GM18508 (cell line): ENCODE data around the gene TUBA3E.
"Not testable (repeated sequence)": the region's sequence is repeated elsewhere in the genome, so short reads cannot be mapped to it uniquely, and the experiment has no call there.

ENCODE experiments used
- ATAC-seq: cut with Tn5 transposase; IDR thresholded peaks from one replicate; pipeline ENCODE4 v1.9.1; 2021; ENCODE audit warnings: moderate number of reproducible peaks; ENCODE audit not compliant: insufficient read depth, unreplicated experiment

The TUBA3E gene

DNA sequence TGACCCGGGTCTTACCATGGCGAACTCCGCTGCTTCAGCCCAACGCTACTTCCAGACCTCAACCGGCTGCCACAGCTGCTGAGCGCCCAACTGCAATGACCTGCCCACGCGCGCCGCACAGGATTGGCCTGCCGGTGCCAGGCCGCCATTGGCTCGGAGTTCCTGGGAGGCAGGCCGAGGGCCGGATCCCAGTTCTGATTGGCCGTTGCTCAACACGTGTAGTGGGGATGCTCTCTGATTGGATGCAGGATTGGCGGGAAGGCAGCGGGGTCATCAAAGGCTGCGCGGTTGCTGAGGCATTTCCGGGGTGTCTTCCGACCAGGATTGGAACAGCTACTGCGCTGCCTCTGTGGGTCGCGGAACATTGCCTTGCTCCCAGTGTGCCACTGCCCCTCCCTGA is at the start of gene TUBA3E:
Gene TUBA3E, minus strand, starts transcription at position 97 of the 400 bp plus-strand sequence. Its CDS starts 79 bp downstream, at position 18.
- no peak for ATAC-seq

DNA sequence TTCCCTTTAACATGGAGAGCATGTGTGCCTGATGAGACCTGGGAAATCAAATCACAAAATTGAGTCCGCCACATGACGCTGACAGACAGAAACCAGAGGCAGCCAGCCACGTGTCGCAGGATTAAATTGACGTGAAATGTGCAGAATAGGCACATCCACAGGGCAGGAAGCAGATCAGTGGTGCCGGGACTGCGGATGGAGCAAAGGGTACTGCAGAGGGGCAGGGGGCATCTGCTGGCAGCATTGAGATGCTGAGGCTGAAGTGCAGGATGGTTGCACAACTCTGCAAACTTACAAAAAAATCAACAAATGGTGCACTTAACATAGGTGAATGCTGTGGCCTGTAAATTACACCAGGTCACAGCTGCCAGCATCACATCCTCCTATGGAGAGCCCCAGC is 48.2 kb upstream of the TUBA3E start:
- no peak for ATAC-seq

DNA sequence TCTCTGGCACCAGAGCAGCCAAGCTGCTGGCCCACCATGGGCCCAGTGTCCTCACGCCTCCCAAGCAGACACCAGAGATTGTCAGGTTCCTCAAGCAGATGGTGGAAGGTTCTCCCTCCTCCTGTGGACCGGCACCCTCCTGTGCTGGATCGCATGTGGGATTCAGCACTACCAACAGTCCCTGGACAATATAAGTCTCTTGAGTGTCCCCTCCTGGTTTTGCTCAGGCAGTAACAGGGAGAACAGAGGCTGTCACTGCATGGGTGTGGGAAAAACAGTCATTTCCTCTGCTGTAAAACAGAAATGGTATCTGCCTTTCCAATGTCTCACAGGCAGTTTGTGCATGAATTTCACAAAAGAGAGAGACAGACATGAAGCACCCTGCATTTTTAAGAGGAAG is 47.7 kb upstream of the TUBA3E start:
- ATAC-seq: no peak

DNA sequence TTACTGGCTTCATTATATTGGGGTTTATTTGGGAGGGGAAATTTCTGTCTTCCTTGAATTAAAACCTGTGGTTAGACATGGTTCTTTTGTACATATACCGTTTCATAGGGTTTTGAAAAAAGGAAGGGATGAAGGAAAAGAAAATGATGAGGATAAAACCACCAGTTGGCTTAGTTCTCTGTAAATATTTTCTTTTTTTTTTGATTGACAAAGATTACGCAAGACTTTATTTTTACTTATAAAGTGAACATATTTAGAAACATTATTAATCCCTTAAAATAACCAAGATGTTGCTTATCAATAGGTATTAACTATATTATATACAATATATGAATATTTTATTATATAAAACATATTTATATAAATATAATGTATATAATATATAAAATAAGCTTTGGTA is 45.1 kb upstream of the TUBA3E start:
- no peak for ATAC-seq

DNA sequence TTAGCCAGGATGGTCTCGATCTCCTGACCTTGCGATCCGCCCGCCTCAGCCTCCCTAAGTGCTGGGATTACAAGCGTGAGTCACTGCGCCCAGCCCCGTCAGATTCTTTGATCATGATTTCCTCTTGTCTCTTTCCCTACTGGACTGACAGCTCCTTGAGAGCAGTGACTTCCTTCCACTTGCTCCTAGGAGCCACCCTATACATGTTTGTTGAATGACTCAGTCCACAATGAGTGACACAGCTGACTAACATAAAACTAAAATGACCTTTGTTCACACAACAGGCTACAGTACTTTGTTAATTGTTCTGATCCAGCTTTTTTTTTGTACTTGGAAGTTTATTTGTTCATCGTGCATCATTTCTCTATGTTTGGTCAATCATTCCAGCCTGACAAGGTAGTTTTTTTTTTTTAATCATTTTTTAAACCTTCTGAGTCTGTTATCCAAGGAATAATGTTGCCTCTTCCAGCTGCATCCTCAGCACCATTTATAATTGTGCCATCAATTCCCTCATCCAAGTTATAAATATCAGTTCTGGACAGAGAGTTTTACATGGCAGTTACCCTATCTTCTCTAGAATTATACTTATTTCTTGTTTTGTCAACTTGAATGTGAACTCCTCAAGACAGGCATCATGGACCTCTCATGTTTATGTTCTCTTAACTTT is 42.9 kb upstream of the TUBA3E start:
- no peak for ATAC-seq

DNA sequence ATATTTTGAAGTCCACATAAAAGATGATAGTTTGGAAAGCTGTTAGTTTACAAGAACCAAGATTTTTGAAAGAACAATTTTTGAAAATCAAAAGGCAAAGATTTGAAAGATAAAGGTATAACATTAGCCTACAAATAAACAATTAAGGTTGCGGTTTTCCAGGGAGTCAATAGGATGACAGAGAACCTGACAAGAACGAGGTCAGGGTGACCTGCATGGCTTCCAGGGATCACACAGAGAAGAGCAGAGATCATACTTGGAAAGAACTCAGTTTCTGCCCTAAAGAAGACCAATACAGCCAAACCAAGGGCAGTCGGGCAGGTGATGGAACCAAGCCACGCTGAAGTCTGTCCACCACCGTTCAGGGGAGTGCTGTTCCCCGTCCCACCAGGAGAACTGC is 41.3 kb upstream of the TUBA3E start:
- not testable (repeated sequence) for ATAC-seq

DNA sequence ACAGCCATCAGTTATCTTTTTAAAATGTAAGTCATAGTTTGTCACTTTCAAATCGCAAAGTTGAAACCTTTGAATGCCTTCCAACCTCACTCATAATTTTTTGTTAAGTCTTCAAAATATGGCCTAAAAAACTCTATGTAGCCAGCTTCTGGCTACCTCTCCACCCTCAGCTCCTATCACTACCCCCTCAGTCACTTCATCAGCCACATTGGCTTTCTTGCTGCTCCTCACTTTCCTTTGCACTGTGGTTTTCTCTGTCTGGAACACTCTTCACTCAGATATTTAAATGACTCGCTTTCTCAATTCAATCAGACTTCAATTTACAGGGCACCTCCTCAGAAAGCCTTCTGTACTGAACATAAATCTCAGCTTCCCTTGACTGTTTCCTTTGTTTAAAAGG is 34.8 kb upstream of the TUBA3E start:
- ATAC-seq: not testable (repeated sequence)

DNA sequence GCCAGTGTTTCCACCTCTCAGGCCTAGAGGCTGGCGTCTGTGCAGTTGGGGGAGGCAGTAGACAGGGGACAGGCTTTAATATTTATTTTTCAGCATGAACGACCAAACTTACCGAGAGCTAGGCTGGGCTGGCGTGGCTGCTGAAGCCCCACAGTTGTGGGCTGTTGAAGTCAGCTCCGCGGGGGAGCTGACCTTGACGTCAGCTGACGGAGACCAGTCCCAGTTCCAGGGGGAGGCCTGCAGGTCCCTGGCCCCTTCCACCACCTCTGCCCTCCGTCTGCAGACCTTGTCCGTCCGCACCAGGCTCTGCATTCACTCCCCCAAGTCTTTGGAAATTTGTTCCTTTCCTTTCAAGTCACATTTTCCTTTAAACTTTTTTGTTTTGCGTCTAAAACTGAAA is 33.4 kb upstream of the TUBA3E start:
- ATAC-seq: no peak

DNA sequence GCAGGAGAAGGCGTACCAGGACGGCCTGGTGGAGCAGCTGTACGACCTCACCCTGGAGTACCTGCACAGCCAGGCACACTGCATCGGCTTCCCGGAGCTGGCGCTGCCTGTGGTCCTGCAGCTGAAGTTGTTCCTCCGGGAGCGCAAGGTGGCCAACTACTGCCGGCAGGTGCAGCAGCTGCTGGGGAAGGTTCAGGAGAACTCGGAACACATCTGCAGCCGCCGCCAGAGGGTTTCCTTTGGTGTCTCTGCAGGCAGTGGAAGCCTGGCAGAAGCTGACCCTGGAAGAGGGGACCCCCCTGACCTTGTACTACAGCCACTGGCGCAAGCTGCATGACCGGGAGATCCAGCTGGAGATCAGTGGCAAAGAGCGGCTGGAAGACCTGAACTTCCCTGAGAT is 32.7 kb upstream of the TUBA3E start:
- not testable (repeated sequence) for ATAC-seq

DNA sequence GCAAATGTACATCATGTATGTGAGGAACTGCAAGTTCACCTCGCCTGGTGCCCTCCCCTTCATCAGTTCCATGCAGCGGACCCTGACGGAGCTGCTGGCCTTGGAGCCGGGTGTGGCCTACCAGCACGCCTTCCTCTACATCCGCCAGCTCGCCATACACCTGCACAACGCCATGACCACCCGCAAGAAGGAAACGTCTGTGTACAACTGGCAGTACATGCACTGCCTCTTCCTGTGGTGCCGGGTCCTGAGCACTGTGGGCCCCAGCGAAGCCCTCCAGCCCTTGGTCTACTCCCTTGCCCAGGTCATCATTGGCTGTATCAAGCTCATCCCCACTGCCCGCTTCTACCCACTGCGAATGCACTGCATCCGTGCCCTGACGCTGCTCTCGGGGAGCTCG is 32.1 kb upstream of the TUBA3E start:
- not testable (repeated sequence) for ATAC-seq

DNA sequence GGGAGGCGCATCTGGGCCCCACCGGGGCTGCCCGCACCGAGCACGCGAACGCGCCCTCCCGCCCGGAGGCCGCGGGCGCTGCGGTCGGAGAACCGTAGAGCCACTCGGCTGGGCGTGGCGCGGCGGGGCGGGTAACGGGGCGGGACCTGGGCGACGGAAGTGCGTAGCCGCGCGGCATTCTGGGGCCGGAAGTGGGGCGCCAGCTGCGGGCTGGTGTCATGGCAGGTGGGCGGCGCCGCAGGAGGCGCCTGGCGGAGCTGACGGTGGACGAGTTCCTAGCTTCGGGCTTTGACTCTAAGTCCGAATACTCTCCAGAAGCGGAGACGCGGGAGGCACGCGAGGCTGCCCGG is 30.9 kb upstream of the TUBA3E start:
- ATAC-seq: peak; percentile 71

DNA sequence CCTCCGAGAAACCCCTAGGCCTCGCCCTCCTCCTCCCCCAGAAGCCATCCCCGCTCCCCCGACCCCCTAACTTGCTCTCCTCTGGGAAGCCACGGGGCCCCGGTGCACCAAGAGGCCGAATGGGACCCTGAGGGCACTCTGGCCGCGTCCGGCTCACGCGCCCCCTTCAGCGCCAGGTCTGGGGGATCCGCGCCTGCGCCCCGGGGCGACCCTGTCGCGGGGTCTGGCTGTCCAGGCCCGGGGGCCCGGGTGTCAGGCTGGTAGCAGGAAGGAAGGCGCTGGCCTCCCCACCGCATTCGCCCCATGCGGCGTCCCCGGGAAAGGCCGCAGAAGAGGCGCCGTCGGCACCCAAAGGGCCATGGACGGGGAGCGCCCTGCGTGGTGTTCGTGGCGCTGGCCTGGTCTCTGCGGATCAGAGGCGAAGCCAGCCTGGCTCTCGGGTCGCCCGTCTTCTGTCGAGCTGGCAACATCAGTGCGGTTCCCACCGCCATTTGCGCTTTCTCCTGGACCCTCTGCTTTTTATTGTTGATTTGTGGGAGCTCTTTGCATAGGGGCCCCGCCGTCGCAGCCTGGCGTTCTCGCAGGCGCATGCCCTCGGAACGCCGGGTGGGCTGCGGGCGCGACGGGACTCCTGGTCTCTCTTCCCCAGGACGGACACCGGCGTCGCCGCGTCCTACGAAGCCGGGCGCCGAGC is 30.4 kb upstream of the TUBA3E start:
- not testable (repeated sequence) for ATAC-seq

DNA sequence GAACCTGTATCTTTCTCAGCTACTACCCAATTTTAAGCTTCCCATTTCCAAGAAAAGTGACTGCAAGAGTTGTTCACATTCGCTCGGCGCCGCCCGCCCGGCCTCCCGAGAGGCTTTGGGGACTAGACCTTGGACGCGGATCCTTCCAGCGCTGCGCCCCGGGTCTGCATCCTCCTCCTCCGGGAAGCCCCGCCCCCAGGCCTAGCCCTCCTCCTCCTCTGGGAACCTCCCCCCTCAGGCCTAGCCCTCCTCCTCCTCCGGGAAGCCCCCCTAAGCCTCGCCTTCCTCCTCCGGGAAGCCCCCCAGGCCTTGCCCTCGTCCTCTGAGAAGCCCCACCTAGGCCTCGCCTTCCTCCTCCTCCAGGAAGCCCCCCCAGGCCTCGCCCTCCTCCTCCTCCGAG is 29.8 kb upstream of the TUBA3E start:
- ATAC-seq: not testable (repeated sequence)

DNA sequence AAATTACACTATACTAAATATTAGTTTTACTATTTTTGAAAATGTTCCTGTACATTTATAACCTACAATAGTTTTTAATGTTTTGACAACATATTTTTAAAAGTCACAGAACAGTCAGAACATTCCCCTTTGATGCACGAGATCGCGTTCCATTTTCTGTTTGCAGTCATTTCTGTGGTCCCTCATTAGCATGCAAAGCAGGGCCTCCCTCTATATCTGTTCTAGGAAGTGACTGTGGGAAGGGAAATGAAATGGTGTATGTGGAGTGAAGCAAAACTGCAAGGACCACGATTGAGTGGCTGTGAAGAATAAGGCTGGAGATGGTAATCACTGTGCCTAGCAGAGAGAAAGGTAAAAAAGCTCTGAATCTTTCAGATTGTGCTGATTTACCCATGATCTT is 24.3 kb upstream of the TUBA3E start:
- peak; percentile 65 for ATAC-seq

DNA sequence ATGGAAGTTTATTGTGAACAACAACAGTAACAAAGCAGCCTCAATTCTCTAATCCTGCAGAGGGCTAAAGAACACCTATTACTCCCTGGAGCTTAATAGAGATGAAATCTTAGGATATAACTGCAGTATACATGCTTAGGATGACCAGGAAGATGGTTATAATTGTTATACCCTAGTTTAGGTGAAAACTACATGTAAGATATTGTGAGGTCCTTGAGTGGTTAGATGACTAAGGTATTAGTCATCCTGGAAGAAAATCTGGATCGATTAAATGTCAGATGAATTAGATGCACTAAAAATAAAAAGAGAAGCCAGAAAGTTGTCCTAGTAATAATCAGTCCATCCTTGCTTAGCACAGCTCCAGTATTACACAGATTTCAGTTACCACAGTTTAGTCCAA is 22.3 kb upstream of the TUBA3E start:
- not testable (repeated sequence) for ATAC-seq

DNA sequence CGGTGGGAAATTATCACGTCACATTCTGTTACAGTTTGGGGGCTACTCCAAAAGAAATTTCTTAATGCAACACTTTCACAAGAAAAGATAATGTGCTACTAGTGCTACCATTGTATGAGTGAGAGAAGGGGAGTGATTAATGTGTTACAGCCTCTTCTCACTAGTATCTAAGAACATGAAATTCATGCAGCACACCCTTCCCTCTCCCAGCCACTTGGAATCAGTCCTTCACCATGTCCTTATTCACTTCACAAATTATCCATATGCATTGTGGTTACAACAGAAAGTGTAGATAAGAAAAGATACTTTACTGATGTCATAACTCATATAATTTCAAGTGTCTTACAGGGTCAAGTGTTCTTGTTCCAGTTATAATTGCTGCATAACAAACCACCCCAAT is 20.9 kb upstream of the TUBA3E start:
- not testable (repeated sequence) for ATAC-seq

DNA sequence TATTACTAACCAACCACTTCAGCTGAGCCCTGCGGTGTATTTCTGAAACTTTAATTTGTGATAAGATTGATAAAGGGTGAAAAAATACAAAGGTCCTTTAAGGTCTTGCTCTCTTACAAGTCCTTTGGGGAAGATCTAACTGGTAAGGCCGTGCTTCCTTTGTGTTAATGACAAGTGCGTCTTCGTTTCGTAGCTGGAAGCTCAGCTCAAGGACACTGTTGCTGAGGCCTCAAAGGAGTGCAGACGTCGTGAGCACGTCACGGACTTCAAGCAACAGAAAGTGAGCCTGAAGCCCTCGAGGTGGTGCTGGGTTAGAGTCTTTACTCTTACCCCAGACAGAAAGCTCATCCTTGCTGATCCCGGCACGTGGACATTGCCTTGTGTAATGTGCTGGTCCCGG is 8.8 kb upstream of the TUBA3E start:
- ATAC-seq: not testable (repeated sequence)

DNA sequence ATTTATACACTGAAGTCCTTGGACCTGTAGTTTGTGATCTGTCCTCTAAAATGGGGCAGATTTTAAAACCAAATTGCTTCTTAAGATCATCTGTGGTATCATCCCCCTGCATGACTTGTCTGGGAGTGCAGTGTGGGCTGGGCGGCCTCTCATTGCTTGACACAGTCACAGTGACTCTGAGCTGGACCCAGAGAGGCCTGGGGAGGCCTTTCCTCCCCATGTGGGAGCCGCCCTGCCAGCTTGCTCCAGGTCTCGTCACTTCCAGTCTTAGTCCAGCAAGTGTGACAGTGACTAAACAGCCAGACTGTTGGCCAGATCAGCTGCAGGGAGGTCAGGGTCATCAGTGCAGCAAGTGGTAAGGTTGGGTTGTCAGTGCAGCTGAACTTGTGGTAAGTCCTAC is 4.9 kb upstream of the TUBA3E start:
- not testable (repeated sequence) for ATAC-seq

DNA sequence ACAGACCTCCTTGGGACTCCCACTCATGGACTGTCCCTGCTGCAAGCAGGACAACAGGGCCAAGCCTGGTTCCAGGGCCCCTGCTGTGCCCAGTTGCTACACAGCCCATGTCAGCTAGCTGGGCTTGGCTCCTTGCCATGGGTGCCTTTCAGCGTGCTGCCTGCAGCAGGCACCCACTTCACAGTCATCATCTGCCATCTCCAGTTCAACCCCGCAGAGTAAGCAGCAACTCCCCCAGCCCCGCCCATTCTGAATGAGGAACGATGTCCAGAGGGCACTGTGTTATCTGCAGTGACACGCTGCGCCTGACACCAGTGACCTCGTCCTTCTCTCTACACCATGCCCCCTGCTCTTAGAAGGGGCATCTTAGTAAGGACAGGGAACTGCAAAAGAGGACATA is 4.3 kb upstream of the TUBA3E start:
- not testable (repeated sequence) for ATAC-seq

DNA sequence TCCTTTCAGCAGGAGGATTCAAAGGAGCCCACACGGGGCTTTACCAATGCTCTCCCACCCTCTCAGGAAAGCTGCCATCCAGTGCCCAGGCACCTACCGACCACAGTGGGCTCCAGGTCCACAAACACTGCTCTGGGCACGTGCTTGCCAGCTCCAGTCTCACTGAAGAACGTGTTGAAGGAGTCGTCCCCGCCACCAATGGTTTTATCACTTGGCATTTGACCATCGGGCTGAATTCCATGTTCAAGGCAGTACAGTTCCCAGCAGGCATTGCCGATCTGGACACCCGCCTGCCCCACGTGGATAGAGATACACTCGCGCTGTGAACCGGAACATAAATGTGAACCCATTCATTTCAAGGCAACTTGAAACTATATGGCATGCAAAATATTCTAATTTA is 2.2 kb downstream of the TUBA3E start:
- not testable (repeated sequence) for ATAC-seq

DNA sequence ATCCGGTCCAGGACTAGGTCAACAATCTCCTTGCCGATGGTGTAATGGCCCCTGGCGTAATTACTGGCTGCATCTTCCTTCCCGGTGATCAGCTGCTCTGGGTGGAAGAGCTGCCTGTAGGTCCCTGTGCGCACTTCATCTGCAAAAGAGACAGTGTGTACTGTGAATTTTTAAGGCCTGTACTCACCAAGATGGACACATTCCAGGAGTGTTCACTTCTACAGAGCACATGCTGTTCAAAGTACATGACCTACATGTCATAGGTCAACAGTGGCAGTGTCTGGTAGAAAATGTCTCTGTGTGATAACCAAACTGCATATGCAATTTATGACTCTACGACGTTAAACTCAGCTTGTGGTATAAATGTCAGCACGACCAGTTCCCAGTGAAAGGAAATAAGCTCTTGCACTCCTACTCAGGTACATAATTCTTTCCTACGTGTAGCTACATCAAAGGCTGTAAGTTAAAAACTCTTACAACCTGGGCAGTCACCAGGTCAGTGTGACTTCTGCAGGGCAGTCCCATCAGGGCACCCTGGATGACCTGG is 3.1 kb downstream of the TUBA3E start:
- ATAC-seq: not testable (repeated sequence)

DNA sequence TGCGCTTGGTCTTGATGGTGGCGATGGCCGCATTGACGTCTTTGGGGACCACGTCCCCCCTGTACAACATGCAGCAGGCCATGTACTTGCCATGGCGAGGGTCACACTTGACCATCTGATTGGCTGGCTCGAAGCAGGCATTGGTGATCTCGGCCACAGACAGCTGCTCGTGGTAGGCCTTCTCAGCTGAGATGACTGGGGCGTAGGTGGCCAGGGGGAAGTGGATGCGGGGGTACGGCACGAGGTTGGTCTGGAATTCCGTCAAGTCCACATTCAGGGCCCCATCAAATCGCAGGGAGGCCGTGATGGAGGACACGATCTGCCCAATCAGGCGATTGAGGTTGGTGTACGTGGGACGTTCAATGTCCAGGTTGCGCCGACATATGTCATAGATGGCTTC is 4.4 kb downstream of the TUBA3E start:
- ATAC-seq: not testable (repeated sequence)
